Middle frontal gyrus (tissue), 1 donor: Measurements from ENCODE around the gene SLBP.
A peak's percentile ranks its signal among the peaks of the same experiment; 100 is the strongest.

Source experiments
- DNase-seq: peaks from one replicate; pipeline ENCODE4 v3.0.0-alpha.2; 2015; ENCODE audit warnings: low spot score; ENCODE audit errors: extremely low spot score

The SLBP gene

GRCh38 chr4:1712216-1713002 lies at the start of gene SLBP:
Gene SLBP, minus strand, starts transcription at chr4:1712319. Its CDS starts 131 bp downstream, at chr4:1712188.
- DNase-seq, result peak; percentile 78

- no peak for DNase-seq
Measured at GRCh38 chr4:1761130-1761689, 49.1 kb upstream of the SLBP start.

- no peak for DNase-seq
Measured at GRCh38 chr4:1760521-1761071, 48.5 kb upstream of the SLBP start.

GRCh38 chr4:1759818-1760223 lies 47.7 kb upstream of the SLBP start:
- DNase-seq, result no peak

GRCh38 chr4:1759170-1759817 lies 47.2 kb upstream of the SLBP start:
- DNase-seq, result no peak

- no peak for DNase-seq
Measured at GRCh38 chr4:1758306-1759121, 46.4 kb upstream of the SLBP start.

- DNase-seq, result no peak
Measured at GRCh38 chr4:1757836-1758235, 45.7 kb upstream of the SLBP start.

GRCh38 chr4:1756893-1757779 lies 45.0 kb upstream of the SLBP start:
- DNase-seq, result no peak

GRCh38 chr4:1756079-1756478 lies 44.0 kb upstream of the SLBP start:
- DNase-seq, result no peak

- no peak for DNase-seq
Measured at GRCh38 chr4:1755297-1755696, 43.2 kb upstream of the SLBP start.

- no peak for DNase-seq
Measured at GRCh38 chr4:1754336-1754735, 42.2 kb upstream of the SLBP start.

- no peak for DNase-seq
Measured at GRCh38 chr4:1753697-1754311, 41.7 kb upstream of the SLBP start.

GRCh38 chr4:1753294-1753696 lies 41.2 kb upstream of the SLBP start:
- DNase-seq, result no peak

- no peak for DNase-seq
Measured at GRCh38 chr4:1752284-1753041, 40.3 kb upstream of the SLBP start.

GRCh38 chr4:1751919-1752283 lies 39.8 kb upstream of the SLBP start:
- no peak for DNase-seq

GRCh38 chr4:1751155-1751918 lies 39.2 kb upstream of the SLBP start:
- no peak for DNase-seq

GRCh38 chr4:1750381-1751154 lies 38.4 kb upstream of the SLBP start:
- DNase-seq, result no peak

GRCh38 chr4:1749826-1750225 lies 37.7 kb upstream of the SLBP start:
- DNase-seq, result no peak
